Tongue (tissue), 2 donors: ENCODE results near the gene MAML3. TPM values are rescaled to one million over a fixed set of nuclear protein-coding genes. Genes with fewer than 3 reads are reported as not detected.

Source experiments
- DNase-seq: peaks from one replicate; pipeline ENCODE4 v3.0.0-alpha.2; 2015
- total RNA-seq: library from RNA; depleted of rRNA; stranded (reverse); fragments of >200 nt; gene quantifications from one replicate; pipeline ENCODE4 v1.2.3, GENCODE V29; 2014

The MAML3 gene
- total RNA-seq, 1 donor from 2014 or later, result 7.0 TPM

DNA sequence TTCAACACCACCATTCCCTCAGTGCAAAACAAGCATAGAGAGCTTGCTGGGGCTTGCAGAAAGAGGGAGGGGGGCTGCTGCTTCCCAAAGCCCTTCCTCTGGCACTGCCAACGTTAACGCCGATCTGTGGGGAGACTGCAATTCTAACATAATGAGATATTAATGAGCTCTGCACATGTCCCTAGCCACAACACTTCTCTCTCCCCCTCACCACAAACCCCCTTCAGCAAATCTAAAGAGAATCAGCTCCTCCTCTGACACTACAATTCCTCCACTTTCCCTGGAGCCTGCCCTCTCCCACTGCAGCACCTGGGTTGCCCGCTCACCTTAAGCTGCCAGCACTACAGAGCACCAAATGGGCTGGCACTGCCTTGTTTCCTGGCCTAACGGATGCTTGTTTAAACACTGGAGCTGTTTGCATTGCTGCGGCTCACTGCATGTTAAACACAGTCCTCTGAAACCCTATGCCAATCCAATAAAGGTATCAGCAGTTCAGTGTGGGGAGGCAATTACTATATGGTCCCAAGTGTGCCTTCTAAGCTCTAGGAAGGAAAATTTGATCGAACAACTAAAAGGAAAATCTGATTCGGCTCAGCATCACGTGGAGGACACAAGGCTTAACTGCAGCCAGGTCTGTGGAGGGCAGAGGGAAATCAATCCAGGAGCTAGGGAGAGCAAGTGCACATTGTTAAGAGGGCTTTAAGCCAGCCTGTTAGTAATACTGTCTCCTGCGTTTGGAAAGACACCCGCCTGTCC, 232.4 kb downstream of the MAML3 start:
- no peak for DNase-seq

DNA sequence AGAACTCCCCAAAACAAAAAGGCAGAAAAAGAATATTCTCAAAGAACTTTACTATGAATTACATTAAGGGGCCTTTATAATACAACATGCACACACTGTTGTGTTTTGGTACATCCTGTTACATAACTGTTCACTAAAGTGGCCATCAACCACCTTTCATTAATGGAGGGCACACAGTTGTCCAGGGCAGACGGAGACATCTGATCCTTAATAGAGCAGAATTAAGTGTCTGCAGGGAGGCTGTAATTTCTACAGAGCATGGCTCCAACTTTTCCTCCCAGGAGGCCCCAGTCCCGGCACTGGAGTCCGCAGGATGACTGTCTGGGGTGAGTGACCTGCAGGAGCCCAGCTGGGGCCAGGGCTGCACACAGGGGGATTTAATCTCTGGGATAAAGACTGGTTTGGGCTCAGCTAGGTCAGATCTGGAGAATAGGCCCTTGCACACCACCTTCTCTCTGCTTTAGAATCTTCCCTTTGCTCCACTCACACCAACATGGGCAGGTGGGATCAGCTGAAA, 233.4 kb downstream of the MAML3 start:
- no peak for DNase-seq

DNA sequence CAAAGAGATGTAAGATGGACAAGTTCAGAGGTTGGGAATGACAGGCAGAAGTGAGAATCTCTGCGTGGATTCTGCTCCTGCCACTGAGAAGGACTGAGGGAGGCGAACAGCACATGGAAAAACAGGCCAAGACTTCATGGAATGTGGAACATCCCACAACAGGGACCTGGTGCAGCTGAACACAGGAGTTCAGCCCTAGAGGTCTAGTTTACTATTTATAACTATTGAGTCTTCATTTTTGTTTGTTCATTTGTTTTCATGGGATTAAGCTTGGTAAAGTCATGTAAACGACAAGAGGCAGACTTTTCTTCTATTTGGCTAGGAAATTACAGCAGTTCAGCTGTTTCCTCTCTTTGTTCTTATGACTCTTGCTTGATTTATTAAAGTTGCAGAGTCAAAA, 234.5 kb downstream of the MAML3 start:
- DNase-seq, result peak; percentile 65

DNA sequence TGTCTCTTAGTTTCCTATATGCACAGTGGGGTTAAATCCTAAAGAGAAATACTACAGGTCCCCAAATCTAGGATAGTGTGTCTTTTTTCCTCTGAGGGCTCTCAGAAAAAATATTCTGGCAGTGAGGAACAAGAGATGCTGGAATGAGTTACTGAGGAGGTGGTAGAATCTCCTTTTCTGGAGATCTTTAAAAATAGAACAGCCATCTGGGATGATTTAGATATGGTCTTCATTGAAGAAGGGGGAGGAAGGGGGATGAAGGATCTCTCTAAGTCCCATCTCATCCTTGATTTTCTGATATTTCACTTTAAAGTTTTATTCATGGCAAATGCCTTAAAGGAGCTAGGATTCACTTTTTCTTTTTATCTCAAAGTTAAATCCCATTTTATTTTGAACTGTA, 235.0 kb downstream of the MAML3 start:
- DNase-seq, result no peak

DNA sequence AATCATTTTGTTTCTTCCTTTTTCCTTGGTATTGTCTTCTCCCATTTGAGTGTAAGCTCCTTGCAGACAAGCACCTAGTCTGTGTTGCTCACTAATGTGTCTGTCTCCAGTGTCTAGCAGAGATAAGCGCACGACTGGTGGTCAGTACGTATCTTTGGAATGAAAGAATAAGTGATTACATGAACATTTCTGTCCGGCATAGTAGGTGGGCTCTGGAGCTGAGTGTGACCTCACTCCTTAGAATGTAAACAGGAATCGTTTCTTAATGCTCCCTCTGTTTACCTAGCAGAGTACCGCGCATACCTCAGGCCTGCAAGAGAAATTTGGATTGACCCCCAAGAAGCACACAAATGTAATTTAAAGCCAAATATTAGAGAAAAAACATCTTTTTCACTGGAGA, 235.4 kb downstream of the MAML3 start:
- DNase-seq, result no peak

DNA sequence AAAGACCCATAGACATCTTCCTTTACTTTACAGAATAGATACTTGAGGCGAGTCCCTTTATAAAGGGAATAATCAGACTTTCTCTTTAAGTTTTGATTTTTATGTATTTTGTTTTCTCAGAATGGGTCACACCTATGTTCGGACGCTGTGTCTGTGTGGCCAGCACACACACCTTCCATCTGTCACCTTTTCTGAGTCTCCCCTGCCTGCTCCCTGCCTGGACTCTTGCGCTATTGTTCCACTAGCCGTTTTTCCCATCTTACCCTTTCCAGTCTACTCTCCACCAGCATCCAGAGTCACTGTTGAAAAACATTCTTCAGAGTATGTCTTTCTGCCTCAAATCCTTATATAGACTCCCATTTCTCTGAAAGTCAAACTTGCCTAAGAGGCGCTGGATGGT, 236.1 kb downstream of the MAML3 start:
- DNase-seq, result no peak

DNA sequence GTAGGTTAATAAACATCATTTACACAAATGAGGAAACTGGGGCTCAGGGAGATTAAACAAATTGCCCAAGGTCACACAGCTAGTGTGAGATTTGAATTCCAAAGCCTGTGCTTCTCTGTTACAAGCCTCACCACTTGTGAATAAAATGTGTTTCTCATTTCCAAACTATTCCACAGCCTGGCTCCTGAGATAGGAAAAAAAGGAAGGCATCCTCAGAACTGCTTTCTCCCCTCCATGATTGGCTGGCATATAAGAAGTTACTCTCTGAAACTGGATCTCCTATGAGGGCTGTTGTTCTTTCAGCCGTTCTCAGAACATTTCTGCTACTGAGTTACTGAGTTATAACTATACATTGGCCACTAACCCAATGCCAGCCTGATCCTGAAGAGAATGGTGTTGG, 237.9 kb downstream of the MAML3 start:
- DNase-seq, result no peak

DNA sequence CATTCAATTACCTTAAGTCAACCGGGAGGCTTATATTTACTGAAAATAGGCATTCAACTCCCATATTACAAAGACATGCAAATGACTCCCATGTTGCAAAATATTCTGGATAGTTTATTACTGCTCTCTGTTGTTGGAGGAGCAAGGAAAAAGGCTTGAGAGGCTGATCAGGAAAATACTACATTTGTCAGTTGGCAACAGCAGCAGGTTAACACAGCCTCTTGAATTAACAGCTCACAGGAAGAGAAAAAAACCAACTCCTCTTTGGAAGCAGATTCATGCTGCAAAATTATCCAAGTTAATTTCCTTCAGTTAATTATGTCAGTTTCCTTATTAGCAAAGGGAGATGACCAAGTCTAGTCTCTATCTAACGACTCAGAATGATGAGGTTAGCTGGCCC, 238.9 kb downstream of the MAML3 start:
- no peak for DNase-seq

DNA sequence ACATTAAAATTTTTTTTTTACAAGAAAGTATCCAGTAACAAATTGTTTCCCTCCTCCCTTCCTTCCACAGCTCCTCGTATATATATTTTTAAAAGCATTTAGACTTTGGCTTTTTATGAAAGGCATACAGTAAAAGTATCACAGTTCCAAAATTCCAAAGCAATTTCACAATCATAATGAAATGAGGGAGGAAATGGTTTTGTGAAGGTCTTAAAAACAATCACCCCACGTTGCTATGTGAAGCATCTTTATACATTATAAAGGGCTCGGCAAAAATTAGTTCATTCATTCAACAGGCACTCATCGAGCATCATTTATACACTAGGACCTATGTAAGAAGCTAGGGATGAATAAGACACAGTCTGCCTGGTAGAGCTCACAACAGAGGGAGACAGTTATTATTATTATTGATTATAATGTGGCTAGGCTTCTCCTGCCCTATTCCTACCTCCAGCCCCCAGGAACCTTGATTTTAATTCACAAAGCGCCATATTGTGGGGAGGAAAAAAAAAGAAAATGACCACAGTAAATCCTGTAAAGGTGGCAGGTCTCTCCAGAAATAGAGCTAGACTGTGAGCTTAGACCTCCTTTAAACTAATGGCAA, 239.9 kb downstream of the MAML3 start:
- no peak for DNase-seq

DNA sequence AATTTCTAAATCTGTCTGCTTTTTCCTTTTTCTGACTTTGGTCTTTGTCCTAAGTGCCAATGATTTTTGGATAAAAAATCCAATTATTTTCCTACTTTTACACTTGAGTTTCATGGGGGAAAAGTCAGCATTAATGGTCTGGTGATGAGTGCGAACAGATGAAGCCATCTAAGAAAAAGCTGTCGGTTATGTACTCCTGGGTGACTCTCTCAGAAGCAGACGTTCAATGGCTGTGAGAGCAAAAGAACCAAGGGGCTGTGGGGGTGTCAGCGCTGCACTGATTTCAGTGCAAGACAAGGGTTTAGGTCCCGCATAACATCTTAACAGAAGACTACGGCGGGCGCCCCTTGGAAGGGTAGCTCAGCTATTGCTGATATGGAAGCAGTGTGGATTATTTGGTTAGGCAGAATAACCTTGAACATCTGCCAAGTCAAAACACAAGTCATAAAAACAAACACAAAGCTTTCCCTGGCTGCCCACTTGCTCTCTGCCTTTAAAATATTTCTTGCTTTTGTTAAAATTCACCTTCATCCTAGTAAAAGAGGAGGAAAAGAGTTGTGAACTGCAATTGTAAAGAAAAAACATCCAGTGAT, 240.5 kb downstream of the MAML3 start:
- no peak for DNase-seq

DNA sequence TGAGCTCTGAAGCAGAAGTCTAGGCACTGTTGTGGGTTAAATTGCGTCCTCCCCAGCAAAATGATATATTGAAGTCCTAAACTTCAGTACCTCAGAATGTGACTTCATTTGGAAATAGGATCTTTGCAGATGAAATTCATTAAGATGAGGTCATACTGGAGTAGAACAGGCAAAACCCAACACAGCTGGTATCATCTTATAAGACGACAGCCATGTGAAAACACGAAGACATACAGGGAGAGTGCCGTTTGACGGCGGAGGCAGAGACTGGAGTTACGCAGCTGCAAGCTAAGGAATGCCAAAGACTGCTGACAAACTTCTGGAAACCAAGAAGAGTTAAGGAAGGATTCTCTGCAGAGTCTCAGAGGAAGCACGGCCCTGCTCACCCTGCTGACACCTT, 241.5 kb downstream of the MAML3 start:
- DNase-seq, result peak; percentile 48

DNA sequence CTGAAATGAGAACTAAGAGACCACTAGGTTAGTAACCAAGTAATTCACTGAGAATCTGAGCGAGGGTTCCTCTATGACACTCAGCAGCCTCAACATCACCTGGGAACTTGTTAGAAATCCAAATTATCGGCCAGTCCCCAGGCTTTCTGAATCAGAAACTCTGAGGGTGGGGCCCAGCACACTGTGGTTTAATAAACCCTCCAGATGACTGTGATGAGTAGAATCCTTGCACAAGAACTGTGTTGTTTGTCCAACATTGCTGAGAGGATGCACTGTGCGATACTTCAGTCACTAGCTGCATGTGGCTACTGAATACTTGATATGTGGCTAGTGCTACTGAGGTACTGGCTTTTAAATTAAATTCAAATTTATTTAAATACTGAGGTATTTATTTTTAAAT, 243.9 kb downstream of the MAML3 start:
- DNase-seq, result no peak

DNA sequence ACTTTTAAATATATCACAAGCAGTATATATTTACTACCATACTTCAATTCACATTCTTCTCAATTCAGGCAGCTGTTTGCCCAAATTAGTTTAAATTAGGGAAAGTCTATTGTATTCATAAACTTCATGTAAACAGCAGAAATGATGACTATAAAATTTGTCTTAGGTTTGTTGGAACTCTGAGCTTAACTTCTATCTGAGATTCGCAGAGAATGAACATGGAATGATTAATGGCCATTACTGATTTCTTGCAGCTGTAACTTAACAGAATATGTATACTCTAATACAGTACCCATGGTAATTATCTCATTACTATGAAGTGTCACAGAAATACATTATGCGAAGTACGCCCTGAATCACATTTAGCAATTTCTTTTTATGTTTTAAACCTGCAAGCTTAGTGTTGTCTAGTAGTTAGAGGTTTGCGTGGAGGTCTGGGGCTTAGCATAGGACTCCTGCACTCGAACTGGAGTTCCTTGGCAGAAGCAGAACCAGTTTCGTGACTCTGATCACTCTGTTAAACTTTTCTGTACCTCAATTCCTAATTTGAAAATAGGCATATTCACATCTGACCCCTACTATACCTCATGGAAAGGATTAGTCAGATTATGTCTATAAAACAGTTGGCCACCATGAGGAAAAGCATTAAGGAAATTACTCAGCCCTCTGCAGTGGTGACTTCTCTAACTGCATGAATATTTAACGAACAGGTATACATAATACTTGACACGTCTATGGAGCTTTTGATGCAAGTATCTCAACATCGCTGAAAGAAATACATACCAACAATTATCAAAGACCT, 245.1 kb downstream of the MAML3 start:
- DNase-seq, result no peak

DNA sequence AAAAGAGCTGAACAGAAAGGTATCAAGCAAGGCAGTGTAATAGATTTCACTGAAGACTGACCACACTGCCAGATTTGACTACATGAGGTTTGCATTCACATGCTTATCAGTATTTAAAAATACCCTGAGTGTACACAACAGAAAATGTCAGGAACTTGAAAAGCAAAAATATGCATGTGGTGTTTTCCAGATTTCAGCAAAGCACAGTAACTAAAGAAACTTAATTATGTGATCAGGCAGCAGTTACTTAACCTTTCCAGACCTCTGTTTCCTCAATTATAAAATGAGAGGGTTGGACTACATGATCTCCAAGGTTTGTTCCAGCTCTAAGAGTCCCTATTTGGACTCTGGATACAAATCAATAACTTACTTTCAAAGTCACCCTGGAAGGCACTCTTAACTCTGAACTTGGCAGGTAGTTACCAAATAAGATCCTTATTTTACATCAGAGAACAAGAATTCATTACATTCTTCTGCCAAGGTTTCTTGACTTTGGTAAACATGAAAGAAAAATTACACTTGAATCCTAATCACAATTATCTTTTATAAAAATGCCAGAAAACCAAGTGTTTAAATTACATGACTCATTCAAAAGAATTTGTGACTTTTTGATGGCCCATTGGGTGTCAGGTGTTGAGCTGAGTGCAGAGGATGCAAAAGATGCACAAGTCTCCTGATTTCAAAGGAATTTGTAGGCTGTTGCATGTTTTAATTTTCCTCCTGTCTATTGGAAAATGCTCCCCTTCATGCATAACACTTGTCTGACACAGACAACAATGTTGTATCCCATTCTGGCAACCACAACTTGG, 246.8 kb downstream of the MAML3 start:
- no peak for DNase-seq

DNA sequence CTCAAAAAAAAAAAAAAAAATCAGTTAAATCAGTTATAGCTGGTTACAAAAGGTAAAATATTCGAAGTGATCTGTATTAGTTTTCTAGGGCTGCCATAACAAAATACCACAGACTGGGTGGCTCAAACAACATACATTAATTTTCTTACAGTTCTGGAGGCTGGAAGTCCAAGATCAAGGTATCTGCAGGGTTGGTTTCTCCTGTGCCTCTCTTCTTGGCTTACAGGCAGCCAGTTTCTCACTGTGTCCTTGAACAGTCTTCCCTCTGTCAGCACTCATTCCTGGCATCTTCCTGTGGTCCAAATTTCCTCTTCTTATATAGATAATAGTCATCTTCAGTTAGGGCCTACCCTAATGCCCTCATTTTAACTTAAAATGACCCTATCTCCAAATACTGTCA, 248.5 kb downstream of the MAML3 start:
- DNase-seq, result no peak

DNA sequence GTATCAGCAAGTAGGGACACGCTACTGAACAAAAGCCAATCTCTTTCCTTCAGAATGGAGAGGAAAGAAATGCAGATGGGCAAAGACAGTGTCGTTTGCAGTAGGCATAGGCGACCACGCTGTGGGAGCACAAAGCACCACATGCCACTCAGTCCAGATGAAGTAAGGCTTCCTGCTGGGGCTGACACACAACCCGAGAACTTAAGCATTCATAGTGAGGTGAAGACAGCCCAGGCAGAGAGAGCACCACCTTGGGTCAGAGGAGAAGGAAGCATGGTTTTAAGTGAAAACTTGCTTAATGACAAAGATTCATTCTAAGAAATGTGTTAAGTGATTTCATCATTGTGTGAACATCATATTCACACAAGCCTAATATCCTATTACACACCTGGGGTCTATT, 249.6 kb downstream of the MAML3 start:
- no peak for DNase-seq

DNA sequence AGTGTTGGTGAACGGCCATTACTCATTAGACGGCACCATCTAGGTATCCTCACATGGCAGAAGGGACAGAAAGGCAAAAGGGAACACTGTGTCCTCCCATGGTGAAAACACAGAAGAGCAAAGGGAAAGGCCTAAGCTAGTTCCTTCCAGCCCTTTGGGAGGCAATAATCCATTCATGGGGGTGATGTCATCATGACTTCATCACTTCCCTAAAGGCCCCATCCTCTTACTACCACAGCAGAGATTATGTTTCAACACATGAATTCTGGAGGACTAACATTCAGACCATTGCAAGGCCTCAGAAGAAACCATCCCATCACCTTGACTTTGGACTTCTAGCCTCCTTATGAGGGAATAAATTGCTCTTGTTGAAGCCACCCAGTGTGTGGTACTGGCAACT, 250.1 kb downstream of the MAML3 start:
- DNase-seq, result no peak

DNA sequence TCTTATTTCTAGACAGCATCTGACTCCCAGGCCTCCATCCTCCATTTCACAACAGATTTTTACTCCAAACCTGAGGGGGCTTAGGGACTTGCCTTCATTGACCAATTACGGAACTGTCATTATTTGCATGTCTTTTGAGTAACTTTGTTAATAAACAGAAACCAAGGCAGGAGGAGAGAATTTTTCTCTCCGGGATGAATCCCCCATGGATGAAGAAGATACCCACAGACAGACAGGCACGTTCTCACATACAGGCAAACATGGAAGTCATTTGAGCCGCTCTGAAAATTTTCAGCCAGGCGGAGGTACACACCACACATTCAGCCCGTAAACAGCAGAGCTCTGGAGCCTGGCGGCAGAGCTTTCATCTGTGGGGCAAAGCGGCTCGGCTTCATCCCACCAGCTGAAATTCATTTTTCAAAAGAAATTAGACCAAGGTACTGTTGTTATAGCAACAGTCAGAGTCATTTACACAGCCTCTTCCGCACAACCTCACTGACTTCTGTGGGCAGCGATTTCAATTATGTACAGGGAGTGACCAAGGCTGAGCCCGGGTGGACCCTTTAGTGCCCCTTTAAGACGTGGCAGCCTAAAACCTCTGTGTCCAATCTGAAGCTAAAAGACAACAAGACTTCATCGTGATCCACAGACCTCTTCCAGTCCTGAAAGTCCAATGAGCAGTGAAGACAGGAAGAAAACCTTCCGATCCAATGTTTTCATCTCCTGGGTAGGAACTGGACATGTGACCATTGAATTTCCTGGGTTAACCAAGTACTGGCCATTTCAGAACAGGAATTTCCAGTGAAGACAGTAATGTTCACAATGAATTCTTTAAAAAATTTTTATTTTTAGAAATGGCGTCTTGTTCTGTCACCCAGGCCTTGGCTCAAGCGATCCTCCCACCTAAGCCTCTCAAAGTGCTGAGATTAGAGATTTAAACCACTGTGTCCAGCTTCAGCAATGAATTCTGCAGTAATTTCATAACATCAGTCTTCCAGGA, 251.4 kb downstream of the MAML3 start:
- DNase-seq, result peak; percentile 64

DNA sequence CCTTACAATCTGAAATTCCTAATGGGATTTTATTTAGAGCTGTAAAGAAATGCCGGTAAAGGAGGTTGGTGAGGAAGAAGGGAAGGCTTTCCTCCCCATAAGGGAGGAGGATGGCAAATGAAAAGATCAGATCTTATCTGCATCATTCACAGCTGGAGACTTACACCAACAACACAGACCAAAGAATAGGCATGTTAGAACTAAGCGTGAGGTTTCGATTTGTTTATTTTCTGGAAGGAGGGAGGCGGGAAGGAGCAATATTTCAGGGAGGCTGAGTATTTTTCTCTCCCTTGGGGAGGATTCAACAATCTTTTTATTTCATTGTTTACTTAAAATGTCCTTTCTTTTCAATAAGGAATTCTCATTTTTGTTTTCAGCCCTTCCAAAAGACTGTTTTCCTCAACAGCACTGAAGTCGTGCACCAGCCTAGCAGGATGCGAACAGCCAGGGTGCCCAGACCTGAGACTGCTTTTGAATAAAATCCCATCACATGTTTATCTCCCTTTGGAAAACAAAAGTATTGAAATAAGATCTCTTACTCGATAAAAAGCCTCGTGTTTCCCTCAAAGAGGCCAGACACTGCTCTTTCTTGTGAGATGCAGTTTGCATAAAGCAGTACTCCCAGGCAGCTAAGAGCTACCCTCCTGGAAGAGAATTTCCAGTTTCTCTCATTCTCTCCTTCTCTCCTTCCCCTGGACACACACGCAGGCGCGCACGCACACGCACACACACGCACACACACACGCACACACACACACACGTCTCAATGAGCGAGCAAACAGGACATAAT, 252.3 kb downstream of the MAML3 start:
- DNase-seq, result peak; percentile 54

DNA sequence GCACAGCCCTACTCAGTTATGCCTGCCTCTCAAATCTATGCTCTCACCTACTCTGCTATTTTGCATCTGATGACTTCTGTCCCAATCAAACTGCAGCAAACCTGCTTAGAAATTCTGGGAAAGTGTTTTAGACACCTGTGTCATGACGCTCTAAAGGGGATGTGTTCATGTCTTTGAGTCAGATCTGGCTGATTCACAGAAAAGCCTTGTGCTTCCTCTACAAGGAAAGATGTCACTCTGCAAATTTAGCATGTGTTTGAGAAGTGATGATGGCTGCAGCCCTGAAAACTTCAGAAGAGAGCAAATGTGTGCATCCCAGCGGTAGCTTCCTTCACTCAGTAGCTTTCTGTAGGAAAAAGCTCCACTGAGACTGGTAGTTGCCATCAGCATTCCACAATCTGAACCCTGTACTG, 253.0 kb downstream of the MAML3 start:
- no peak for DNase-seq
